ENCODE results near the gene C14orf132.

DNA sequence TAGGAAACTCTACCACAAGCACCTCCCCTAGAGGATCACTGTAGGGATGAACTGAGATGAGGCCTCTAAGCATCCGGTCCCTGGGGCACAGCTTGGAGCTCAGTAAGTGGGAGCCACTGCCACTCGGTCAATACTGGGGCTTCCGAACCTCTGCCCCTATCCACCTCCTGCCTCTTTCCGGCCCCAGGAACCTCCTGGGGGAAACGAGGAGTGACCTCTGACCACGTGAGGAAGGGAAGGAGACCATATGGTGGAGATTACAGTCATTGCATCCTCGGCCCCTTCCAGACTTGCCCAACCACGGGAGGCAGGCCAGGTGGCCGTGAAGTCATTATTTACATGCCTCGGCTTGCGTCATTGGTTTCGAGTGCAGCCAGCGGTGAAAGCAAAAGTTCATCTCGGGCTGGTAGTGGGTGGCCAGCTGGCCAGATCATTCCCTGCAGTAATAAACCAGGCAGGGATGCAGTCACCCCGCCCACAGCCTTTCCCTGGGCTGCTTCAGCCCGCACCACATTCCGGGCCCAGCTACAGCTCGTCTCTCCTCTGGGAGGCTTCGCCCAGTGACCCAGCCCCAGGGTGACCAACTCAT lies 65.4 kb downstream of the C14orf132 start:
- TF ChIP-seq, protein P1, sequence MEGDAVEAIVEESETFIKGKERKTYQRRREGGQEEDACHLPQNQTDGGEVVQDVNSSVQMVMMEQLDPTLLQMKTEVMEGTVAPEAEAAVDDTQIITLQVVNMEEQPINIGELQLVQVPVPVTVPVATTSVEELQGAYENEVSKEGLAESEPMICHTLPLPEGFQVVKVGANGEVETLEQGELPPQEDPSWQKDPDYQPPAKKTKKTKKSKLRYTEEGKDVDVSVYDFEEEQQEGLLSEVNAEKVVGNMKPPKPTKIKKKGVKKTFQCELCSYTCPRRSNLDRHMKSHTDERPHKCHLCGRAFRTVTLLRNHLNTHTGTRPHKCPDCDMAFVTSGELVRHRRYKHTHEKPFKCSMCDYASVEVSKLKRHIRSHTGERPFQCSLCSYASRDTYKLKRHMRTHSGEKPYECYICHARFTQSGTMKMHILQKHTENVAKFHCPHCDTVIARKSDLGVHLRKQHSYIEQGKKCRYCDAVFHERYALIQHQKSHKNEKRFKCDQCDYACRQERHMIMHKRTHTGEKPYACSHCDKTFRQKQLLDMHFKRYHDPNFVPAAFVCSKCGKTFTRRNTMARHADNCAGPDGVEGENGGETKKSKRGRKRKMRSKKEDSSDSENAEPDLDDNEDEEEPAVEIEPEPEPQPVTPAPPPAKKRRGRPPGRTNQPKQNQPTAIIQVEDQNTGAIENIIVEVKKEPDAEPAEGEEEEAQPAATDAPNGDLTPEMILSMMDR (IDR thresholded peaks at IDR 0.05) = peak in 2 of 5 experiments; percentile 8 to 36
- TF ChIP-seq POLR2A (IDR thresholded peaks at IDR 0.05) (peak; percentile 38), POLR2AphosphoS5 (IDR thresholded peaks at IDR 0.05) (peak; percentile 92 to 96 (median 96))

Data from transverse colon (tissue), 4 donors.